HG03280 (cell line): Measurements from ENCODE around the gene BTC.
"Not testable (repeated sequence)": the region's sequence is repeated elsewhere in the genome, so short reads cannot be mapped to it uniquely, and the experiment has no call there.

ENCODE experiments used
- ATAC-seq: cut with Tn5 transposase; IDR thresholded peaks from one replicate; pipeline ENCODE4 v1.9.1; 2021; ENCODE audit warnings: mild to moderate bottlenecking, moderate library complexity; ENCODE audit not compliant: unreplicated experiment

The BTC gene

GRCh38 chr4:74758551-74759145 is 35.7 kb downstream of the BTC start:
- ATAC-seq = no peak

- ATAC-seq = no peak
Observed at GRCh38 chr4:74757136-74757535, 37.2 kb downstream of the BTC start.

GRCh38 chr4:74755486-74755885 is 38.8 kb downstream of the BTC start:
- no peak for ATAC-seq

GRCh38 chr4:74754218-74754617 is 40.1 kb downstream of the BTC start:
- ATAC-seq = no peak

DNA sequence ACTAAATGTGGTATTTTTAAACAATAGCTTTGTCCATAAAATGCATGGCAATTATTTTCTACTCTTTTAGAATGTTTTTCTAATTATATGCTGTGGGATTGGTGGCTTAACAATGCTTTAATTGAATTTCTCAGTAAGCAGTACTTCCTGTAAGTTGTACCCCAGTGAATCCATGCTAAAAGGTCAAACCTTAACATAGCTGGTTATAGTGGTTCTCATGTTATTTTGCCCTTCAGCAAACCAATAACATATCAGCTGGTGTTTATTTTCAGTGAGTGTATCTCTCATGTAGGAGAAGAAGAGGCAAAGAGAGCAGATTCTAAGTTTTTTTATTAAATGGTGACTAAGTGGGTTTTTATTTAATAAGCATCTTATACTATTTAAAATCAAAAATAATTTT is 41.5 kb downstream of the BTC start:
- no peak for ATAC-seq

DNA sequence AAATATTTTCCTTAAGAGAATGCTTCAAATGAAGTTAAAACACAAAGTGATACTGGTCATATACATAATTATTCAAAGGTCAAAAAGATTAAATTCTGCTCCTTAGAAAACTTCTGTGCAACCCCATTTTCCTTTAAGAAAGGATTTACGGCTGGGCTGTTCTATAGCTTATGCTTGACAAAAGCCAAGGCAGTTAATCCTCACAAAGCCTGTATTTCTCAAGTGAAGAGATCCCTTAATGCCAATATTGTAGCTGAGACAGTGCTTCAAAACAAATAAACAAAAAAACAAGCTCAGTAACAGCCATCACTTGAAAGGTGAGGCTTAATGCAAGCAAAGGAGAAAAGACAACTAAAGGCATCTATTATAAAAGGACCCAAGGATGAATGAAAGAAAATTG is 42.5 kb downstream of the BTC start:
- no peak for ATAC-seq

- ATAC-seq = no peak
Observed at GRCh38 chr4:74751247-74751646, 43.1 kb downstream of the BTC start.

DNA sequence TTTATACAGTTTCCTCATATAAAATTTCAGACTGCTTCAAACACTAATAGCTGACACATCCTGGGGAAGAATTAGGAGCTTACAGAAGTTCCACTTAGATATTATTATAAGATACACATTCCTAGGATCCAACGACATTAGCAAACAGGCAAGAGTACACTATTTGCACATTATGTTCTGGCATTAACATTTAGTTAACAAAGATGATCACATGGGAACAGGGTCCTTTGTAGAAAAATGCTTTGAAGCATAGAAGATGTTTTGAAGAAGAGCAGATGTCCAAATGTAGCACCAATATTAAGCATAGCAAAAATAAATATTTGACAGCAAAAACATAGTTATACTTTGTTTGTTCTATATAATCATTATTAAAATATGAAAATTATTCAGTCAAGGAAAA is 52.1 kb downstream of the BTC start:
- no peak for ATAC-seq

GRCh38 chr4:74738464-74739143 is 55.7 kb downstream of the BTC start:
- no peak for ATAC-seq

DNA sequence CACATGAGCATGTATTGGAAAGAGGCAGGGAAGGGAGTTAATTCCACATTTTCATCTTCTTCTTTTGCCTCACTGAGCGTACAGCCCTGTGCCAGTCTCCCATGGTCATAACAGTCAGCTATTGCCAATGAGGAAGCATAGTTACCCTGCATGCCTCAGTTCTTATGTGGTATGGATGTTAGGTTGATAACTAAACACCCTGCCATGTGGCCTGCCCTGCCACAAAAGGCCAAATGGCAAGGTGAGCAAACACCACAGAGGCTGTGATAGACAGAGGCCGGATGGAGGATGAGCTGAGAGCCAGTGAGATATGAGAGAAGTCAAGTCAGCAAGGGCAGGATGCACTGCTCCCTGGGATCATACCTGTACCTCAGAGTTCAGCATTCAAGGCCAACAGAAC is 59.3 kb downstream of the BTC start:
- no peak for ATAC-seq

DNA sequence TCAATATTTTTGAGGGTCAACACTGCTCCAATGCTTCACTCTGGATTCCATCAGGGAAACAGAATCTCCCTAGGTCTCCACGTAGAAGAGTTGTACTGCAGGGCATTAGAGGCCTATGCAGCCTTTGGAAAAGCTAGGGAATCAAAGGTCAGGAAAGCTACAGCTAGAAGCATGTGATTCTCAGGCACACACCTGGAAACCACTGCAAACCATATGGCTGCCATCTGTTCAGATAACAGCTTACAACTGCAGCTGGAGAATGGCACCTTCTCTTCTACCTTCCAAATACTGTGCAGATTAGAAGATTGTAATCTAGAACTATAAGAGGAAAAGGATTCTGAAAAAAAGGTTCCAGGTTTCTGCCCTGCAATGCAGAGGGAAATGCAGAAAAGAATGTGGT is 60.6 kb downstream of the BTC start:
- no peak for ATAC-seq

DNA sequence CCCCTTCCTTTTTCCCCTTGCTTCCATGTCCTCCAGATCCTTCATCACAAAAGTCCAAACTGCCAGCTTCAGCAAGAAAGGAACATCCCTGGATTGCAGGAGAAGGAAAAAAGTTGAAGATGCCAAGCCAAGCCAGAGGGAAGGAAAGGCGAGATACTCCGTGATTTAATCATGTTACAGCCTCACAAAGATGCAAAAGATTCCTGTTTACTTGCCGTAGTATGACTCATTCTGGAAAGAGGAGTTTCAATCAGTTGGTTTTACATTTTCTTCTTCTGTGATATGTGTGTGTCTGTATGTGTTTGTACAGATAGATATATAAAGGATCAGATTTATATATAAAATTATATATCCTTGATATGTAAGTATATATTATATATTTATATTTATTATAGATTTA is 69.3 kb downstream of the BTC start:
- ATAC-seq = no peak

- ATAC-seq = no peak
Observed at GRCh38 chr4:74716436-74716765, 77.9 kb downstream of the BTC start.

DNA sequence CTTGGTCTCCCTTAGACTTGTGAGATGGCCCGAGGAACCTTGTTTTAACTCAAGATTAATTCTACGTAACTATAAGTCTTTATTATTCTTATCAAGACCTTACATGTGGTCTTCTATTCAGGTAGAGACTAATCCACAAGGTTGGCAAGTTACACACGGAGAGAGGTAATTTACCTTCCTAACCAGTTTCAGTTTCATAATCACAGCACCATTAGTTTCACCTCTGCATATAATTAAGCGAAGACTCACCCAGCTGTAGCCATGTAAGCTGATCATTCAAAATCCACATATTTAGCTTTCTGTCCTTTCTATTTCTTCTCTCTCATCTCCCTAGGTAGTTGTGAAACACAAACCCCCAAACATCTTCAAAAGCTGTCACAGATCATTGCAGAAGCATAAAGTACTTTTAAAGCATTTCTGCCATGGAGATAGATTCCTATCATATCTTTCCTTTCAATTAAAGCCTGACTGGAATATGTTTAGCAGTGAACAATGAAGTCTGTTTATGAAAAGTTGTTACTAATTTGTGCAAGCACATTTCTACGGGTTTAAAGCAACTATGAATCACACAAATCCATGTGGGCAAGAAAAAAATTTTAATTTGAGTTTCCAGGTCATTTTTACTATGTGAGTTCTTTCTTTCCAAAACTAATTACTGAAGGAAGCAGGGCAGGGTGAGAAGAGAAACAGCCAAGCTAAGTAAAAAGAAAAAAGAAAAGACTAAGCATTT is 78.5 kb downstream of the BTC start:
- no peak for ATAC-seq

DNA sequence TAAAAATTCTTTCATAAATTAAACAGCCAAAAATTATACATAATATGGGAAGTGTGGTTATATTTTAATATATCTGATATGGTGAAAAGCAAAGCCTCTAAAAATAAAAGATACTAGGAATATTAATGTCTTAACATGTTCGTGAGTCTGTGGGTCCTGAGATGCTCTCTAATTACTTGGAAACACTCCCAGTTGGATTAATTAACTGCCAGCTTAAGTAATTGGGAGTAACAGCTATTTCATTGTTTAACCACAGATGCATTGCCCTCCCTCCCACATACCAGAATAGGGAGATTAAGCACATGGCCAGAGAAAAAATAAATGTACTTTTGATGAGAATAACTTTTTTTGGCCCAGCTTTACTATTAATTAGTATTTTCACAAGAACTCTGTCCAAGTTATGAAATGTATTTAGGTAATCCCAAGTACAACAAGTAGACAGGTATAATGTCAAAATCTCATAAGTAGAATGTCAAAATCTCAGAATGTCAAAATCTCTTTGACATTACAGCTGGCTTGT is 79.7 kb downstream of the BTC start:
- no peak for ATAC-seq

- ATAC-seq = not testable (repeated sequence)
Observed at GRCh38 chr4:74708135-74708534, 86.2 kb downstream of the BTC start.
